ENCODE results near the gene CTRL. TPM values are rescaled to one million over a fixed set of nuclear protein-coding genes. Genes with fewer than 3 reads are reported as not detected.

Gene CTRL
- total RNA-seq, 2 experiments from 2014 or later = 4.0 to 5.9 TPM

DNA sequence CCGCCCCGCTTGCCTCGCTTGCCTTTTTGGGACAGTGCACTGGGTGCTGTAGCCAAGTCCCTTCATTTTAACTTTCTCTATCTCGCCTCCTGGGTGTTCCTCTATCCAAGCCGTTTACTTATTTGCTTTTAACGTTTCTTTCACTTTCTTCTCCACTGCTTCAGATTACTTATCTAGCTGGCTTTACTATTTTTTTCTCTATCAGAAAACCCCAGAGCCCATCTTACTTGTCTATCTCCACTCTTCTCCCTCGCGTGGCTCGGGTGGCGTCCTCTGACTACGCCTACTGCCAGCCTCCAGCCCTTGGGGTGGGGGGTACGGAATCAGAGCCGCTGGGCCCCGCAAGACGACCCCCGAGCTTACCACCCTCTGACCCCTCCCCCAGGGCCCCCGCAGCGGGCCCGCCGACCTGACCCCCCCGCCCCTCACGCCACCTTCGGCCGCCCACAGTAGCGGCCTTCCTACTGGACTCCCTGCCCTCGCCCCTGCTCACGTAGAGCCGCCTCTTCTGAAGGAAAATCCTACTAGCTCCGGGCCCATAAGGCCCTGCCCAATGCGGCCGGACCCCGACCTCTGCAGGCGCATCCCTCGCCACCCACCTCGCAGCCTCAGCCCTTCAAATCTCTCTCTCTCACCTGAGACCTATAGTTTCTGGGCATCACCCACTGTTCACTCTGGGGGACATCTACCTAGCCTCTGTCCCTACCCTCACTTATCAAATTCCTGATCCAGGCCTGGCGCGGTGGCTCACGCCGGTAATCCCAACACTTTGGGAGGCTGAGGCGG lies 37.8 kb upstream of the CTRL start:
- Histone ChIP-seq H3K36me3 (ENCODE audit: insufficient read depth, low read length) (no peaks in the 10 kb centered on the region), H3K4me3 (ENCODE audit: low read depth, low read length, poor library complexity, severe bottlenecking) (peak overlapping the region; percentile 86), H4K20me1 (ENCODE audit: insufficient read depth, low read length) (no peaks in the 10 kb centered on the region), H3K79me2 (ENCODE audit: insufficient read depth, low read depth, low read length) (no peaks in the 10 kb centered on the region), H3K9me3 (ENCODE audit: low read length) (no peaks in the 10 kb centered on the region), H2AFZ (ENCODE audit: low read length) (peak overlapping the region; percentile 85; the same call in 1 of the 2 replicates), H3K27ac (ENCODE audit: low read depth, low read length, poor library complexity, severe bottlenecking) (no peak overlapping the region), H3K4me1 (ENCODE audit: insufficient read depth, low read length, poor library complexity, severe bottlenecking) (peaks cover 34% of the 10 kb centered on the region), H3K9me2 (ENCODE audit: insufficient read depth, low read length) (no peaks in the 10 kb centered on the region), H3K4me2 (ENCODE audit: low read length) (peak overlapping the region; percentile 84)
- TF ChIP-seq, protein P1, sequence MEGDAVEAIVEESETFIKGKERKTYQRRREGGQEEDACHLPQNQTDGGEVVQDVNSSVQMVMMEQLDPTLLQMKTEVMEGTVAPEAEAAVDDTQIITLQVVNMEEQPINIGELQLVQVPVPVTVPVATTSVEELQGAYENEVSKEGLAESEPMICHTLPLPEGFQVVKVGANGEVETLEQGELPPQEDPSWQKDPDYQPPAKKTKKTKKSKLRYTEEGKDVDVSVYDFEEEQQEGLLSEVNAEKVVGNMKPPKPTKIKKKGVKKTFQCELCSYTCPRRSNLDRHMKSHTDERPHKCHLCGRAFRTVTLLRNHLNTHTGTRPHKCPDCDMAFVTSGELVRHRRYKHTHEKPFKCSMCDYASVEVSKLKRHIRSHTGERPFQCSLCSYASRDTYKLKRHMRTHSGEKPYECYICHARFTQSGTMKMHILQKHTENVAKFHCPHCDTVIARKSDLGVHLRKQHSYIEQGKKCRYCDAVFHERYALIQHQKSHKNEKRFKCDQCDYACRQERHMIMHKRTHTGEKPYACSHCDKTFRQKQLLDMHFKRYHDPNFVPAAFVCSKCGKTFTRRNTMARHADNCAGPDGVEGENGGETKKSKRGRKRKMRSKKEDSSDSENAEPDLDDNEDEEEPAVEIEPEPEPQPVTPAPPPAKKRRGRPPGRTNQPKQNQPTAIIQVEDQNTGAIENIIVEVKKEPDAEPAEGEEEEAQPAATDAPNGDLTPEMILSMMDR (conservative IDR thresholded peaks at IDR 0.05; ENCODE audit: low read length) = no peak
- TF ChIP-seq EZH2phosphoT487 (IDR thresholded peaks at IDR 0.05; ENCODE audit: borderline replicate concordance, low read depth, low read length) = no peak
- POLR2A ChIA-PET = interaction anchor here (0.9 kb wide), 1 partner anchor 53 kb away, joined by 3 read pairs; the partner anchor contains the start of genes DDX28 and DUS2
- intact Hi-C loops (cut with micrococcal nuclease; ENCODE audit: unreplicated experiment) = loop anchor here (2.0 kb wide), 1 partner anchor 71 kb away; no protein-coding TSS in a partner anchor
- no peak for DNase-seq (ENCODE audit: low spot score)
- no TSS peak for BruUV-seq (replicated peaks)
- CTCF ChIA-PET (ENCODE audit: unreplicated experiment) = no interaction called here

DNA sequence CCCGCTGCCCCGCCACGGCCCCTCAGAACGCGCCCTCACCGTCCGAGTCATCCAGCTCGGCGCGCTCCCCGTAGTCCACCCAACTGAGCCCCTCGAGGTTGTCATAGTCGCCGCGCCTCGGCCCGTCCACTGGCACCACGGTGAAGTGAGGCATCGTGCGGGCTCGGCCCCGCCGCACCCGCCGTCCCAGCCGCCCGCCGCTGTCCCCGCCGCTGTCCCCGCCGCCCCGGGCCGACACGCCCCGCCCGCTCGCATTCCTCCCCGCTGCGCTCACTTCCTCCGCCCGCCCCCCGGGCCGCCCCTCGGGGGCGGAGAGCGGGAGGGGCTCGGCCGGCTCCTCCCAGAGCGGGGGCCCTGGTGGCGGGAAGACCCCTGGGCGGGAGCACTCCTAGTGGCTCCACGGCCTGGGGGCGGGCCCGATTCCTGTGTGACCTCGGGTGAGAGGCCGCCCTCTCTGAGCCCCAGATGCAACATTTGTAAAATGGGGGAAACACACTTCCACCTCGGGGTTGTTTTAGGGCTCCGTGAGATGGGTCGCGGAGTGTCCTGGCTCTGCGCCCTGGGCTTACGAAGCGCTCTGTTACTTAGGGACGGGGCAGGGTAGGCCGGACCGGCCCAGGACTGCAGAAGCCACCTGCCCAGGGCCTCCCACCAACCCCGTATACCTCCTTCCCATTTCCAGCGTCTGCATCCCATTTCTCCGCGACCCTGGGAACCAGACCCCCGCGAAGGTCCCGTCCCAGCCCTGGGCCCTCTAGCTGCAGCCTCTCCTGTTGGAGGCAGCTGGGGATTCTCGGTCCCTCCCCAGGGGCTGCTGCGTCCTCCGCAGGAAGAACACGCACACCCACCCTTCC lies 37.0 kb upstream of the CTRL start, which contains the start of gene SLC12A4:
Gene SLC12A4, minus strand, starts transcription at position 238 of the 854 bp plus-strand sequence. Its CDS starts 84 bp downstream, at position 154.
- TF ChIP-seq, protein P1 (conservative IDR thresholded peaks at IDR 0.05; ENCODE audit: low read length) = no peak
- peak within 1 kb of the TSS; percentile 86 for H3K4me3 ChIP-seq (ENCODE audit: low read depth, low read length, poor library complexity, severe bottlenecking)
- peak within 1 kb of the TSS; percentile 84 for H3K4me2 ChIP-seq (ENCODE audit: low read length)
- no TSS peak for BruUV-seq (replicated peaks)
- H3K9me2 ChIP-seq (ENCODE audit: insufficient read depth, low read length) = no peaks in the 10 kb centered on the region
- intact Hi-C loops (cut with micrococcal nuclease; ENCODE audit: unreplicated experiment) = loop anchor here (1.0 to 2.0 kb wide), 2 partner anchors 25 to 72 kb away; no protein-coding TSS in a partner anchor
- H3K36me3 ChIP-seq (ENCODE audit: insufficient read depth, low read length) = no peaks in the 10 kb centered on the region
- DNase-seq (ENCODE audit: low spot score) = peak; percentile 89
- H4K20me1 ChIP-seq (ENCODE audit: insufficient read depth, low read length) = no peaks in the 10 kb centered on the region
- peak within 1 kb of the TSS; percentile 85 for H2AFZ ChIP-seq (ENCODE audit: low read length)
- ChIA-PET CTCF (ENCODE audit: unreplicated experiment) (no interaction called here), POLR2A (no interaction called here)
- peaks cover 34% of the 10 kb centered on the region for H3K4me1 ChIP-seq (ENCODE audit: insufficient read depth, low read length, poor library complexity, severe bottlenecking)
- no peaks in the 10 kb centered on the region for H3K9me3 ChIP-seq (ENCODE audit: low read length)
- no peak within 1 kb of the TSS for H3K27ac ChIP-seq (ENCODE audit: low read depth, low read length, poor library complexity, severe bottlenecking)
- no peaks in the 10 kb centered on the region for H3K79me2 ChIP-seq (ENCODE audit: insufficient read depth, low read depth, low read length)
